Fibroblast of lung (primary cell): Measurements from ENCODE around the gene AMHR2.

ENCODE experiments used
- EZH2 ChIP-seq: IDR thresholded peaks from 2 replicates; pipeline ENCODE4 v1.5.1; 2012; ENCODE audit warnings: low read length, control low read depth, mild to moderate bottlenecking; ENCODE audit errors: missing control alignments
- TF ChIP-seq, protein P1 (sequence below), 2 donors: IDR thresholded peaks in 1 of 2; conservative IDR thresholded peaks in 1 of 2; 1 replicate in 1 of 2; 2 replicates in 1 of 2; pipeline ENCODE4 v1.5.1; 2011 to 2012; ENCODE audit warnings: low read length in 2 of 2, control low read depth in 1 of 2, inconsistent platforms in 1 of 2, low read depth in 1 of 2, mild to moderate bottlenecking in 1 of 2

DNA sequence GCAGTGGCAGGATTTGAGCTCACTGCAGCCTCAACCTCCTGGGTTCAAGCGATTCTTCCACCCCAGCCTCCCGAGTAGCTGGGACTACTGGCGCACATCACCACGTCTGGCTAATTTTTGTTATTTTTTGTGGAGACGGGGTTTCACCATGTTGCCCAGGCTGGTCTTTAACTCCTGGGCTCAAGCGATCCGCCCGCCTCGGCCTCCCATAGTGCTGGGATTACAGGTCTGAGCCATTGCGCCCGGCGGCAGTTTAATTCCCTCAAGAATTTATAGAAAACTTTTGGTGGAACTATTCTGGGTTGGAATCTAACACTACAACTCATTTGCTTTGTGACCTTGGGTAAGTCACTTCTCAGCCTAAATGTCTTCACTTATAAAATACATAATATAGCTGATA lies 45.4 kb upstream of the AMHR2 start:
- TF ChIP-seq, protein P1, sequence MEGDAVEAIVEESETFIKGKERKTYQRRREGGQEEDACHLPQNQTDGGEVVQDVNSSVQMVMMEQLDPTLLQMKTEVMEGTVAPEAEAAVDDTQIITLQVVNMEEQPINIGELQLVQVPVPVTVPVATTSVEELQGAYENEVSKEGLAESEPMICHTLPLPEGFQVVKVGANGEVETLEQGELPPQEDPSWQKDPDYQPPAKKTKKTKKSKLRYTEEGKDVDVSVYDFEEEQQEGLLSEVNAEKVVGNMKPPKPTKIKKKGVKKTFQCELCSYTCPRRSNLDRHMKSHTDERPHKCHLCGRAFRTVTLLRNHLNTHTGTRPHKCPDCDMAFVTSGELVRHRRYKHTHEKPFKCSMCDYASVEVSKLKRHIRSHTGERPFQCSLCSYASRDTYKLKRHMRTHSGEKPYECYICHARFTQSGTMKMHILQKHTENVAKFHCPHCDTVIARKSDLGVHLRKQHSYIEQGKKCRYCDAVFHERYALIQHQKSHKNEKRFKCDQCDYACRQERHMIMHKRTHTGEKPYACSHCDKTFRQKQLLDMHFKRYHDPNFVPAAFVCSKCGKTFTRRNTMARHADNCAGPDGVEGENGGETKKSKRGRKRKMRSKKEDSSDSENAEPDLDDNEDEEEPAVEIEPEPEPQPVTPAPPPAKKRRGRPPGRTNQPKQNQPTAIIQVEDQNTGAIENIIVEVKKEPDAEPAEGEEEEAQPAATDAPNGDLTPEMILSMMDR (conservative IDR thresholded peaks at IDR 0.05 in 1 of 2, IDR thresholded peaks at IDR 0.05 in 1 of 2; ENCODE audit: low read depth in 1 of 2, low read length in 2 of 2), result no peak
- TF ChIP-seq EZH2, result no peak
